Gastrocnemius medialis (tissue), 4 donors: Measurements from ENCODE around the gene TNS3. TPM values are rescaled to one million over a fixed set of nuclear protein-coding genes. Genes with fewer than 3 reads are reported as not detected.

ENCODE experiments used
- ATAC-seq, 2 donors: fragments of 150-250 bp; one replicate each; pipeline ENCODE4 v1.9.1; 2016
- DNase-seq, 2 donors: peaks; one replicate each; pipeline ENCODE4 v3.0.0-alpha.2; 2019
- H3K27ac ChIP-seq, 4 donors: fragments of 200-600 bp; sonication (generic); 1 replicate in 1 of 4; 2 replicates in 3 of 4; pipeline ENCODE4 v1.5.1; 2016 to 2018; ENCODE audit warnings: mild to moderate bottlenecking in 2 of 4, moderate library complexity in 1 of 4
- H3K27me3 ChIP-seq, 3 donors: fragments of 200-600 bp; sonication (generic) in 2 of 3; 1 replicate in 1 of 3; 2 replicates in 2 of 3; pipeline versions ENCODE4 v1.5.1 to v1.6.0; 2016 to 2019; ENCODE audit warnings: mild to moderate bottlenecking in 1 of 3, moderate library complexity in 1 of 3
- H3K36me3 ChIP-seq, 2 donors: fragments of 200-600 bp; sonication (generic) in 1 of 2; one replicate each; pipeline ENCODE4 v1.5.1; 2017 to 2018
- H3K4me1 ChIP-seq, 2 donors: fragments of 200-600 bp; sonication (generic) in 1 of 2; one replicate each; pipeline ENCODE4 v1.5.1; 2016 to 2017; ENCODE audit warnings: mild to moderate bottlenecking in 2 of 2
- H3K4me3 ChIP-seq, 4 donors: fragments of 200-600 bp; sonication (generic) in 3 of 4; 1 replicate in 1 of 4; 2 replicates in 3 of 4; pipeline ENCODE4 v1.5.1; 2016 to 2019; ENCODE audit warnings: mild to moderate bottlenecking in 2 of 4
- H3K9me3 ChIP-seq, 3 donors: fragments of 200-600 bp; sonication (generic) in 2 of 3; 1 replicate in 1 of 3; 2 replicates in 2 of 3; pipeline ENCODE4 v1.5.1; 2016 to 2019
- CTCF ChIP-seq, 5 experiments: fragments of 450-650 bp in 3 of 5; fragments of 200-600 bp in 2 of 5; sonication (generic) in 2 of 5; IDR thresholded peaks in 4 of 5; conservative IDR thresholded peaks in 1 of 5; 1 replicate in 4 of 5; 2 replicates in 1 of 5; pipeline ENCODE4 v1.5.1; 2016 to 2019; ENCODE audit warnings: antibody characterized with exemption in 5 of 5, mild to moderate bottlenecking in 3 of 5, moderate library complexity in 3 of 5
- POLR2A ChIP-seq, 2 donors: fragments of 450-650 bp; IDR thresholded peaks; one replicate each; pipeline ENCODE4 v1.6.1; 2017; ENCODE audit warnings: antibody characterized with exemption in 2 of 2, mild to moderate bottlenecking in 2 of 2, moderate library complexity in 2 of 2
- in situ Hi-C, 4 donors: fragments of 200-750 bp; cut with MboI; loops; one replicate each; pipeline versions ENCODE4 v1.15.0 to v1.8.0; 2017; ENCODE audit warnings: low sequenced_read_pairs in 4 of 4
- intact Hi-C: fragments of 100-400 bp; cut with DNase I; formaldehyde crosslinking; loops from one replicate; pipeline ENCODE4 v1.15.1; 2023; ENCODE audit warnings: low total_unique reads
- total RNA-seq, 4 donors: library from RNA; depleted of rRNA; stranded (reverse); fragments of >200 nt; gene quantifications; one replicate each; pipeline versions ENCODE4 v1.1.0 to v1.2.3, GENCODE V29; 2016

The TNS3 gene
- total RNA-seq, 4 donors from 2014 or later: 39.4 to 64.3 (median 50.5) TPM

- DNase-seq (no peak), ATAC-seq (no peak)
- in situ Hi-C loops: no loop called here
- intact Hi-C loops: no loop called here
- no peaks in the 10 kb centered on the region for H3K27me3 ChIP-seq
- no peaks in the 10 kb centered on the region for H3K9me3 ChIP-seq
- peaks cover 0 to 41% of the 10 kb centered on the region in 2 donors for H3K36me3 ChIP-seq
- no peak overlapping the region for H3K4me3 ChIP-seq
- H3K27ac ChIP-seq: no peak overlapping the region
- peaks cover 13 to 30% of the 10 kb centered on the region in 2 donors for H3K4me1 ChIP-seq
- TF ChIP-seq CTCF (IDR thresholded peaks at IDR 0.05 in 4 of 5, conservative IDR thresholded peaks at IDR 0.05 in 1 of 5) (no peak), POLR2A (IDR thresholded peaks at IDR 0.05) (no peak)
Measured at GRCh38 chr7:47415318-47416212, 166.3 kb downstream of the TNS3 start.

GRCh38 chr7:47414342-47415317 is 167.3 kb downstream of the TNS3 start:
- Histone ChIP-seq H3K36me3 (peaks cover 0 to 51% of the 10 kb centered on the region in 2 donors), H3K4me1 (peaks cover 13 to 26% of the 10 kb centered on the region in 2 donors), H3K27ac (no peak overlapping the region), H3K9me3 (no peaks in the 10 kb centered on the region), H3K4me3 (no peak overlapping the region), H3K27me3 (no peaks in the 10 kb centered on the region)
- intact Hi-C loops: no loop called here
- no peak for DNase-seq
- in situ Hi-C loops: no loop called here
- ATAC-seq: no peak
- TF ChIP-seq CTCF (IDR thresholded peaks at IDR 0.05 in 4 of 5, conservative IDR thresholded peaks at IDR 0.05 in 1 of 5) (no peak), POLR2A (IDR thresholded peaks at IDR 0.05) (no peak)

DNA sequence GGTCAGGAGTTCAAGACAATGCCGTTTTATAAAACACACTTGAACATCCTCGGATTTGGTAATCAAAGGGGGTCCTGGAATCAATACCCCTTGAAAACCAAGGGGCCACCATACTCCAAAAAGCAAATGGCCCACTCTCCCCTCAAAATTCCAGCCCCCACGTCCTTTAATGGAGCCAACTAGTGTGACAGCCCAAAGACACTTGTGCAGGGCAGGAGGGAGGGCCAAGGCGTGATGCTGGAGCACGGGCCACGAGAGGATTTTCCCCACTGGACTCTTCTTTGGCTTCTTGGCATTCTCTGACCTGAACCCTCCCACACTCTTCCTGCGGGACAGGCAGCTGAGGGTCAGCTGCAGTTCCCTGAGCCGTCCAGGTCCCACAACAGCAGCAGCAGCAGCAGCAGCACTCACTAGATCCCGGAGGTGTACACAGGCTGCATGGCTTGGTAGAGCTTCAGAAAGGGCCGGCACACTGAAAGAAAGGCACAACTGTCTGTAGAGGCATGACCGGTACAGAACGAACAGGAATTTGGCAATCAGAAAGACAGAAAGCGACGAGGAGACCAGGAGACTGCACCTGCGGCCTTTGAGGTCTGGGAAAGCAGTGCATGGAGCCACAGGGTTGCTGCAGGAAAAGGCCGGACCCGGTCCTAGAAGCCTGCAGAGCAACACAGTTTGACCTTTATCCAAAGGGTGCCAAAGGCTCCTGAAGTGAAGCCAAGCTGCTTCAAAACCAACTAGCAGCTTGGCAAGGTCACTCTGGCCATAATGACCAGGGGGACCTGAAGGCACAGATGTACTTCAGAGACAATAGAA is 168.2 kb downstream of the TNS3 start:
- intact Hi-C loops (no loop called here), in situ Hi-C loops (no loop called here)
- Histone ChIP-seq H3K4me3 (no peak overlapping the region), H3K27me3 (no peaks in the 10 kb centered on the region), H3K27ac (no peak overlapping the region), H3K9me3 (no peaks in the 10 kb centered on the region), H3K4me1 (peaks cover 8 to 18% of the 10 kb centered on the region in 2 donors), H3K36me3 (peaks cover 0 to 55% of the 10 kb centered on the region in 2 donors)
- no peak for DNase-seq
- TF ChIP-seq POLR2A (IDR thresholded peaks at IDR 0.05): no peak
- TF ChIP-seq CTCF (IDR thresholded peaks at IDR 0.05 in 4 of 5, conservative IDR thresholded peaks at IDR 0.05 in 1 of 5): no peak
- no peak for ATAC-seq

- no peak overlapping the region for H3K27ac ChIP-seq
- DNase-seq: no peak
- H3K27me3 ChIP-seq: no peaks in the 10 kb centered on the region
- peaks cover 0 to 62% of the 10 kb centered on the region in 2 donors for H3K36me3 ChIP-seq
- in situ Hi-C loops (no loop called here), intact Hi-C loops (no loop called here)
- TF ChIP-seq POLR2A (IDR thresholded peaks at IDR 0.05) (no peak), CTCF (IDR thresholded peaks at IDR 0.05 in 4 of 5, conservative IDR thresholded peaks at IDR 0.05 in 1 of 5) (no peak)
- no peak for ATAC-seq
- peaks cover 8 to 13% of the 10 kb centered on the region in 2 donors for H3K4me1 ChIP-seq
- no peak overlapping the region for H3K4me3 ChIP-seq
- H3K9me3 ChIP-seq: no peaks in the 10 kb centered on the region
Measured at GRCh38 chr7:47411901-47412300, 170.0 kb downstream of the TNS3 start.
